Limb (tissue), 2 donors: ENCODE data around the gene SMPD3.
A peak's percentile ranks its signal among the peaks of the same experiment; 100 is the strongest.

Experiments used
- DNase-seq, 2 donors: peaks; one replicate each; pipeline ENCODE4 v3.0.0-alpha.2; 2016; ENCODE audit errors: extremely low spot score in 2 of 2

The SMPD3 gene

GRCh38 chr16:68370581-68371275 is 77.6 kb downstream of the SMPD3 start:
- DNase-seq, result no peak

GRCh38 chr16:68369697-68370580 is 78.4 kb downstream of the SMPD3 start:
- DNase-seq, result no peak

GRCh38 chr16:68369168-68369567 is 79.1 kb downstream of the SMPD3 start:
- DNase-seq, result no peak

- DNase-seq, result no peak
Observed at GRCh38 chr16:68368301-68368888, 79.9 kb downstream of the SMPD3 start.

GRCh38 chr16:68367891-68368290 is 80.4 kb downstream of the SMPD3 start:
- no peak for DNase-seq

GRCh38 chr16:68367440-68367839 is 80.9 kb downstream of the SMPD3 start:
- no peak for DNase-seq

- peak in 1 of 2 donors; percentile 65 for DNase-seq
Observed at GRCh38 chr16:68367030-68367429, 81.3 kb downstream of the SMPD3 start.

GRCh38 chr16:68366062-68366461 is 82.2 kb downstream of the SMPD3 start:
- DNase-seq, result no peak

- DNase-seq, result no peak
Observed at GRCh38 chr16:68365167-68365817, 83.0 kb downstream of the SMPD3 start.

- DNase-seq, result no peak
Observed at GRCh38 chr16:68364561-68364998, 83.7 kb downstream of the SMPD3 start.

GRCh38 chr16:68363658-68364521 is 84.4 kb downstream of the SMPD3 start:
- DNase-seq, result no peak

GRCh38 chr16:68362947-68363657 is 85.2 kb downstream of the SMPD3 start:
- no peak for DNase-seq

GRCh38 chr16:68362262-68362913 is 85.9 kb downstream of the SMPD3 start:
- no peak for DNase-seq

GRCh38 chr16:68361485-68361884 is 86.8 kb downstream of the SMPD3 start:
- DNase-seq, result no peak

GRCh38 chr16:68360956-68361355 is 87.4 kb downstream of the SMPD3 start:
- DNase-seq, result no peak

- no peak for DNase-seq
Observed at GRCh38 chr16:68360547-68360946, 87.8 kb downstream of the SMPD3 start.

GRCh38 chr16:68359398-68360191 is 88.7 kb downstream of the SMPD3 start:
- no peak for DNase-seq

GRCh38 chr16:68358951-68359350 is 89.4 kb downstream of the SMPD3 start:
- no peak for DNase-seq

- DNase-seq, result no peak
Observed at GRCh38 chr16:68357923-68358322, 90.4 kb downstream of the SMPD3 start.
